ENCODE data around the gene SLC35A3. TPM values are rescaled to one million over a fixed set of nuclear protein-coding genes. Genes with fewer than 3 reads are reported as not detected.

Gene SLC35A3
- total and polyA plus RNA-seq, 12 donors: 5.2 to 25.9 (median 17.5) TPM

- TF ChIP-seq, protein P1, sequence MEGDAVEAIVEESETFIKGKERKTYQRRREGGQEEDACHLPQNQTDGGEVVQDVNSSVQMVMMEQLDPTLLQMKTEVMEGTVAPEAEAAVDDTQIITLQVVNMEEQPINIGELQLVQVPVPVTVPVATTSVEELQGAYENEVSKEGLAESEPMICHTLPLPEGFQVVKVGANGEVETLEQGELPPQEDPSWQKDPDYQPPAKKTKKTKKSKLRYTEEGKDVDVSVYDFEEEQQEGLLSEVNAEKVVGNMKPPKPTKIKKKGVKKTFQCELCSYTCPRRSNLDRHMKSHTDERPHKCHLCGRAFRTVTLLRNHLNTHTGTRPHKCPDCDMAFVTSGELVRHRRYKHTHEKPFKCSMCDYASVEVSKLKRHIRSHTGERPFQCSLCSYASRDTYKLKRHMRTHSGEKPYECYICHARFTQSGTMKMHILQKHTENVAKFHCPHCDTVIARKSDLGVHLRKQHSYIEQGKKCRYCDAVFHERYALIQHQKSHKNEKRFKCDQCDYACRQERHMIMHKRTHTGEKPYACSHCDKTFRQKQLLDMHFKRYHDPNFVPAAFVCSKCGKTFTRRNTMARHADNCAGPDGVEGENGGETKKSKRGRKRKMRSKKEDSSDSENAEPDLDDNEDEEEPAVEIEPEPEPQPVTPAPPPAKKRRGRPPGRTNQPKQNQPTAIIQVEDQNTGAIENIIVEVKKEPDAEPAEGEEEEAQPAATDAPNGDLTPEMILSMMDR (IDR thresholded peaks at IDR 0.05): no peak
- no peak for TF ChIP-seq POLR2A (IDR thresholded peaks at IDR 0.05)
- no peak for DNase-seq
- H3K27ac ChIP-seq: no peak overlapping the region
- H3K4me1 ChIP-seq (replicated peaks in 1 of 2): no peaks in the 10 kb centered on the region
- intact Hi-C loops (cut with DNase I): no loop called here
- no peak overlapping the region for H3K4me3 ChIP-seq
- no peaks in the 10 kb centered on the region for H3K9me3 ChIP-seq (replicated peaks in 1 of 3)
- 58 to 79% (median 63%) methylated on average over 1 of the region's 1 CpG for WGBS, 4 donors
- H3K27me3 ChIP-seq: no peaks in the 10 kb centered on the region
- no peaks in the 10 kb centered on the region for H3K36me3 ChIP-seq (replicated peaks in 1 of 2)
Observed at GRCh38 chr1:99945174-99945573, 24.6 kb upstream of the SLC35A3 start.

GRCh38 chr1:99950486-99950885, 19.3 kb upstream of the SLC35A3 start:
- TF ChIP-seq, protein P1 (IDR thresholded peaks at IDR 0.05): no peak
- TF ChIP-seq POLR2A (IDR thresholded peaks at IDR 0.05): no peak
- intact Hi-C loops (cut with DNase I): no loop called here

DNA sequence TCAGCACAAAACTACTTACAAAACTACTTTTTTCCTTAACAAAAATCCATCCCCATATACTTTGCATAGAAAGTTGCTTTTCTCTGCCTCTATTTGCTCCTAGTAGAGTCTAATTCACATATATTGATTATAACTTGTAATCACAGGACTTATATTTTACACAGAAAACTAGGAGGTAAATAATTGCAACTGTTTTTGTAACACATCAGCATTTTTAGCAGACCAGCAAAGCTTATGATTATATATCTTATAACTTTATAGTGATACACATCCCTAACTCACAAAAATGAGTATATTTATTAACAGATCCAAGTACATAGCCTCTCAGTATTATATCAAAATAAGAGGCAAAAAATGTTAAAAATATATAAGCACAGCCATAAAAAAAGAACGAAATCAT, 17.3 kb upstream of the SLC35A3 start:
- intact Hi-C loops (cut with DNase I): no loop called here

More at GRCh38 chr1:99950486-99950885, 19.3 kb upstream of the SLC35A3 start:
- Histone ChIP-seq H3K4me3 (no peak overlapping the region), H3K9me3 (replicated peaks in 1 of 3) (no peaks in the 10 kb centered on the region), H3K36me3 (replicated peaks in 1 of 2) (no peaks in the 10 kb centered on the region), H3K4me1 (replicated peaks in 1 of 2) (no peaks in the 10 kb centered on the region), H3K27ac (no peak overlapping the region), H3K27me3 (no peaks in the 10 kb centered on the region)
- DNase-seq: no peak
- WGBS, 4 donors: 61 to 76% (median 75%) methylated on average over 3 of the region's 3 CpGs

GRCh38 chr1:99955375-99955774, 14.4 kb upstream of the SLC35A3 start:
- Histone ChIP-seq H3K27me3 (no peaks in the 10 kb centered on the region), H3K36me3 (replicated peaks in 1 of 2) (no peaks in the 10 kb centered on the region), H3K4me3 (no peak overlapping the region), H3K27ac (no peak overlapping the region), H3K4me1 (replicated peaks in 1 of 2) (no peaks in the 10 kb centered on the region), H3K9me3 (replicated peaks in 1 of 3) (no peaks in the 10 kb centered on the region)
- DNase-seq: no peak
- 74 to 86% (median 77%) methylated on average over 3 of the region's 3 CpGs for WGBS, 4 donors
- intact Hi-C loops (cut with DNase I): no loop called here
- TF ChIP-seq POLR2A (IDR thresholded peaks at IDR 0.05): no peak
- TF ChIP-seq, protein P1 (IDR thresholded peaks at IDR 0.05): no peak

More for the DNA sequence above, 17.3 kb upstream of the SLC35A3 start:
- no peak for TF ChIP-seq POLR2A (IDR thresholded peaks at IDR 0.05)
- TF ChIP-seq, protein P1 (IDR thresholded peaks at IDR 0.05): no peak
- Histone ChIP-seq H3K4me3 (no peak overlapping the region), H3K27ac (no peak overlapping the region), H3K4me1 (replicated peaks in 1 of 2) (no peaks in the 10 kb centered on the region), H3K27me3 (no peaks in the 10 kb centered on the region), H3K9me3 (replicated peaks in 1 of 3) (no peaks in the 10 kb centered on the region), H3K36me3 (replicated peaks in 1 of 2) (no peaks in the 10 kb centered on the region)
- DNase-seq: no peak
- WGBS, 4 donors: 62 to 75% (median 71%) methylated on average over 1 of the region's 1 CpG

Measured in adrenal gland (tissue), 12 donors.